Right forelimb (tissue), 1 donor: Measurements from ENCODE around the gene APBA3.

Source experiments
- DNase-seq: peaks from one replicate; pipeline ENCODE4 v3.0.0-alpha.2; 2018

APBA3 gene

DNA sequence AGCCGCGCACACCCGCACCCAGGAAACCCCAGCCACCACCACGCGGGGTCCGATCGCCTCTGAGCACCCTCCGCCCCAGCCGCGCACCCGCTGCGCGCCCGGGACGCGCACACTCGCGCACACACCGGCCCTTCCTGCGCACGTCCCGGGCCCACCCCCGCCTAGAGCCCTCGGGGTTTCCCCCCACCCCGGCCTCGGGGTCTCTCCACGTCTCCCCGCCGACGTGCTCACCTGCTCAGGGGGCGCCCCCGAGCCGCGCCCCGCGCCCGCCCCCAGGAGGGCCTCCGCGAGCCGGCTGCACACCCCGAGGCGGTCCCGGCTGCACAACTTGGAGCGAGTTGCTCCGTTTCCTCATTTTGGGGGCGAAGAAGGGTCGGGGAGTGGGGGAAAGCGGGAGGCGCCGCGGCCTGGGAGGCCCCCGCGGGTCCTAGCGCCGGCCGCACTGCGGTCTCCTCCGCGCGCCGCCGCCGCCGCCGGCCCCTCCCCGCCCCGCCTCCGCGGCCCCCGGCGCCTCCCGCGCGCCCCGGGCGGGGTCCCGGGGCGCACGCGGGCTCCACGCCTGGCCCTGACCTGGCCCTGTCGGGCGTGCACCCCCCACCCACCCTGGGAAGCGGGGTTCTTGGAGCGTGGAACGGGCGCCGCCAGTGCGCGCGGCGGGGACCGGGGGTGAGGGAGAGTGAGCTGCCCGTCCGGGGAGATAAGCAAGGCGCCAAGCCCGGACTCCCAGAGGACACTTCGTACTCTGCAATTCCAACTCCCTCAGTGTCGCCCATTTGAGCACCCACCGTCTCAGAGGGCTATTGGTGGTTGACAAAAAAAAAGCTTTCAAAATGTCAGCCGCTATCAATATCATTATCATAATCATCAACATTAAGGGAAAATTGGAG, 24.7 kb upstream of the APBA3 start, which contains the start of gene MATK:
Gene MATK (minus strand): TSS at position 444 of the 887 bp plus-strand sequence. CDS start 1,246 bp downstream, outside the sequence.
- no peak for DNase-seq

DNA sequence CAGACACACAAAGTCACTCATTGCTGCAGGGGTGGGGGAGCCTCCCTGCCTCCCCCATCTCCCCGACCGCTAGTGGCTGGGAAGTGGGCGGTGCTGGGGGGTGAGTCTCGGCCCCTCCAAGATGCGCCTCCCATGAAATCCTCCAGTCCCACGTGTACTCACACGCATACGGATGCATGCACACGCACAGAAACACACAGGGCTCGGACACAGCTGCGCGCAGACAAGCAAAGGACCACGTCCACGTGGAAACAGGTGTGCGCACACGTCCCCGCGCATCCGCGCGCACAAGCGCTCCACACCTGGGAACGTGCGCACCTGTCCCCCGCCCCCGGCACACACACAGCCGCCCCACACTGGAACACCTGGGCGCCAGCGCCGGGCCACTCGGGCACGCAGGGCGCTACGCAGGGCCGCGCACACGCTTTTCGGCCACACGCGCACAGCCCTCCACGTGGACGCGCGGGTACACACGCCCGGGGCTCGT, 24.0 kb upstream of the APBA3 start:
- DNase-seq: no peak

DNA sequence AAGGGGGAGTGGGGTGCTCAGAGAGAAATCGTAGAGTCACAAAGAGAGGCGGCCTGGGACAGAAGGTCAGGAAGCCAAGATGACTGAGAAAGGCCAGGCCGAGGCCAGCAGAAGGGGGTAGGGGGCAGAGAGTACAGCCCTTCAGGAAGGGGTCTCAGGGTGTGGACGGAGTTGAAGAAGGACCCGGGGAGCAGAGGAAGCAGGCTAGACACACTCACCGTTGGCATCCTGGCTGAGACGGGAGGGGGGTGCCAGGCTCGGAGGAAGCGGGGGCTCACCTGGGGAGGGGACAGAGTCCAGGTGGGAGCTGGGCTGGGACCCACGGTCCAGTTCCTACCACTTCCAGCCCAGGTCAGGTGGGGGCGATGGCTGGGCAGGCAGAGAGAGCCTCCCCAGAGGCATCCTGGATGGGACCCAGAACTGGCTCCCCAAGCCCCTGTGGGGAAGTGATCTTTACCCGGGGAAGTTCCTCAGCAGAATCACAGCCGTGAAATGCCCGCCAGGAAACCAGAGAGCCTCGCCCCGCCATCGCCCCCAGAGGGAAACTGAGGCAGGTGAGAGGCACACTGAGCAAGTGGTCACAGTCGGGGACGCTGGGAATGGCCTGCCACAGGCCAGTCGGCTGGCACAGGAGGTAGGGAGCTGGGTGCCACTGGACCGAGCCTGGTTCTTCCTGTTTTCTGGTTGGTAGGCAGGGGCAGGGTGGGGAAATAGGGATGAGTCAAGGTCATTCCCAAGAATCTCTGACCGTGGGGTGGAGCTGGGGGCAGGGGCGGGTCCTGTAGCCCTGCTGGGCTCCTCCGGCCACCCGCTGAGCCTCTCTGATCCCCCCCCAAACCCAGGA, 23.3 kb upstream of the APBA3 start:
- no peak for DNase-seq

DNA sequence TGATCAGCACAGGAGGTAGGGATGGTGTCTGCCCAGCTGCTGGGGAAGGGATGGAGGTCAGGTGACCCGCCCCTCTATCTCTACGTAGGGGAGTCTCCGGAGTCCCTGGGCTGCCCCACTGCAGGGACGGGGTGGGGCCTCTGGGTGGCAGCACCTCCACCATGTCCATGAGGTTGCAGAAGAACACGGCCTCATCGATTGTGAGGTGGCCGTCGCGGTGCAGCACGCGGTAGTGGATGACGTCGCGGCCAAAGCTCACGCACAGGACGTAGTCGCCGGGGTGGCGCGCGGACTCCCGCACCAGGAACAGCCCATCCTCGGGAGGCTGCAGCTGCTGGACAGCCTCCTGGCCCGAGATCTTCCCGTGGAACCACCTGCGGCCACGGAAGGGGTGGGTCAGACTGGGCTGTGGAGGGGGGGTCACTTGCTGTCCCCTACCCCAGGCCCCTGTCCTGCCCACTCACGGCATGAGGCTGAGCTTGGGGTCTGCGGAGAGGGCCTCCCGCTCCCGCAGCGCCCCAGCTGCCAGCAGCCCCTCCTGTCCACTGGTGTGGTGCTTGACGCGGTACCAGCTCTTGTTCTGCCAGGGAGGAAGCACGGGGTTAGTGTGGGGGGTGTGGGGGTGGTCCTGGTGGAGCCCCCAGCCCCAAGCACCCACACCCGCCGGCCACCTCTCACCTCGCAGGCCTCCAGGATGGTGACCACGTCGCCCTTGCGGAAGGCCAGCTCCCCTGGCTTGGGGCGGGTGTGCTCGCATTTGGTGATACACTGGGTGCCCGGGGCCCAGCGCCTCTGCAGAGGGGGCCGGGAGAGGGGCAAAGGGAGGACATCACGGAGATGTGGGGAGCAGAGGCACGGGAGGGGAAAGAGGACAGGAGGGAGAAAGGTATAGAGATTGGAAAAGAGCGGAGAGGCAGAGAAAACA, 22.4 kb upstream of the APBA3 start:
- no peak for DNase-seq

DNA sequence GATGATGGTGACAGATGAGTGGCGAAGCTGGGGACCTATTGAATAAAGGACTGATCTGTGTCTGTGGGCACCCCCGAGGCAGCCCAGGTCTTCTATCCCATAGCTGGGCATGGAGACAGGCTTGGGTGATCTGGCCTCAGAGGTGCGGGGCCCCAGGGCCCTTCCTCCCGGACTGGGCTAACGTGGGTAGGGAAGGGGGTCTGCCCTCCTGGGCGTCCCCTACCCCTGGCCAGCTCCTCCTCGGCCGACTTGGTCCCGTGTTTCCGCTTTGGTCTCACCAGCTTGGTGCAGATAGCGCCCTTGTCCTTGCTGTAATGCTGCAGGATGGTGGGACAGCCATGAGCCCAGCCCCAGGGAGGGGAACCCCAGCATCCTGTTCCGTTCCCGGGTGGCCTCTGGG, 21.4 kb upstream of the APBA3 start:
- DNase-seq: no peak

DNA sequence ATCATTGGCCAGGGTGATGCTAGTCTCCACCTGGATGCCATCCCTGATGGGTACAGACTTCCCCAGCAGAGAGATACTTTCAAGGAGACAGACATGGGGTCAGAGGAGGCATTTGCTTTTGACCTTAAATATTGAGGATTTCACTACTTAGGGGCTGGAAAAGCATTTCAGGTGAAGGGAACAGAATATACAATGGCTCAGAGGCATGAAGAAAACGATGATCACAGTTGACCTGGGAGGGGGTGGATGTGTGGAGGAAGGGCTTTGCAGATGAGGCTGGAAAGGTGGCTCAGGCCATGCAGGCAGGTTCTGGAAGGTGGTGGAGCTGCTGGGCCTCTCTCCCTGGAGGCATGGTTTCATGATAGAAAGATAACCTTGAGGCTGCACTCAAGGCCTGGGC, 20.8 kb upstream of the APBA3 start:
- DNase-seq: no peak

DNA sequence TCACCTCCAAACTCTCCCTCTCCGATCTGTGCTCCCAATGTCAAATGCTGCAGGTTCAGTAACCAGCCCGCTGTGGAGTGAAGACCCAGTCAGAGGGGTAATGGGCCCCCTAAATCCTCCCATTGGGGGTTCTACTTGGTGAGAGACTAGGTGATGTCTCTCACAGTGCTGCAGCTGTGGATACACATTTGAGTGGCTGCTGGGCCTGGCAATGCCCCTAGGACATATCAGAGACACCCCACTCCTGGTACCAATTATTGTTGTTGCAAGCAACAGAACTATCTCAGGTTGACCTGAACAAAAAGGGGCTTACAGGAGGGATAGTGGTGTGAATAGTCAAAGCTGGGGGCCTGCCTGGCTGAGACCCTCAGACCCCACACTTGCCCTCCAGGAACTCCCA, 20.1 kb upstream of the APBA3 start:
- DNase-seq: no peak

DNA sequence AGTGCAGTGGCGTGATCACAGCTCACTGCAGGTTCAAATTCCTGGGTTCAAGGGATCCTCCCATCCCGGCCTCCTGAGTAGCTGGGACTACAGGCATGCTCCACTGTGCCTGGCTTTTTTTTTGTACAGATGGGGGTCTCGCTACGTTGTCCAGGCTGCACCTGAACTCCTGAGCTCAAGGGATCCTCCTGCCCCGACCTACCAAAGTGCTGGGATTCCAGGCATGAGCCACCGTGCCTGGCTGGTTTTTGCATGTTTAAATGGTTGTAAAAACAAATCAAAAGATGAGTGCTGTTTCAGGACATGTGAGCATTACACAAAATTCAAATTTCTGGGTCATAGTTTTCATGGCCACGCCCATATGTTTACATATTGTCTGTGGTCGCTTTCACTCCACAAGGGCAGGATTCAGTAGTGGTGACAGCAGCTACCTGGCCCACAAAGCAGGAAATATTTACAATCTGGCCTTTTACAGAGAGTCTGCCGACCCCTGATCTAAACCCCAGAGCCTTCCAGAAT, 19.4 kb upstream of the APBA3 start:
- no peak for DNase-seq

DNA sequence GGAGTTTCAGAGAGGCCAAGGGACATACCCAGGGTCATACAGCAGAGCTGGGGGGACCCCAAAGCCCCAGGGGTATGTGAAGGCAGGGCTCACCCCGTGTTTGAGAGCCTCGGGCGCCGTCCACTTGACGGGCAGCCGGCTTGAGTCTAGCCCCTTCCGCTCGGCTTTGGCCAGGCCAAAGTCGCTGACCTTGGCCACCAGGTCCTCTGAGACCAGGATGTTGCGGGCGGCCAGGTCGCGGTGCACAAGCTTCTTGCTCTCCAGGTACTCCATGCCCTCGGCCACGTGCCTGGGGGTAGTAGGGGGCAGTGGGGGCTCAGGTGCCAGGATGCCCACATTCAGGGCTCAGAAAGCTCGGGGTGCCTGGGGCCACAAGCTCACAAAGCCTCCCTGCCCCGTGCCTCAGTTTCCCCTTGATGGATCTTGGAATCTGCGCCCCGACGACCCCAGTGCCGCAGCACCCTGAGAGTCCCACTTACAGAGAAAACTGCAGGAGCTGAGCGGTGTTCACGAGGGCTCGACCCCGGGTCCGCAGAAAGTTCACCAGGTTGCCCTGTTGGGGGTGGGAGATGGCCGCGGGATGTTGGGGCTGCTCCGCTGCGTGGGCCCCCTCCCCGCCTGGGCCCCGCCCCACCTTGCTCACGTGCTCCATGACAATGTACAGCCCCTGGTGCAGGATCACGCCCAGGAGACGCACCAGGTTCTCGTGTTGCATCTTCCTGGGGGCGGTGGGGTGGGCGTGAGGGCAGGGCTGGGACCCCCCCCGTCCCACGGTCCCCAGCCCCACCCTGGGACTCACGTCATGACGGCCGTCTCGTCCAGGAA, 17.6 kb upstream of the APBA3 start:
- no peak for DNase-seq

DNA sequence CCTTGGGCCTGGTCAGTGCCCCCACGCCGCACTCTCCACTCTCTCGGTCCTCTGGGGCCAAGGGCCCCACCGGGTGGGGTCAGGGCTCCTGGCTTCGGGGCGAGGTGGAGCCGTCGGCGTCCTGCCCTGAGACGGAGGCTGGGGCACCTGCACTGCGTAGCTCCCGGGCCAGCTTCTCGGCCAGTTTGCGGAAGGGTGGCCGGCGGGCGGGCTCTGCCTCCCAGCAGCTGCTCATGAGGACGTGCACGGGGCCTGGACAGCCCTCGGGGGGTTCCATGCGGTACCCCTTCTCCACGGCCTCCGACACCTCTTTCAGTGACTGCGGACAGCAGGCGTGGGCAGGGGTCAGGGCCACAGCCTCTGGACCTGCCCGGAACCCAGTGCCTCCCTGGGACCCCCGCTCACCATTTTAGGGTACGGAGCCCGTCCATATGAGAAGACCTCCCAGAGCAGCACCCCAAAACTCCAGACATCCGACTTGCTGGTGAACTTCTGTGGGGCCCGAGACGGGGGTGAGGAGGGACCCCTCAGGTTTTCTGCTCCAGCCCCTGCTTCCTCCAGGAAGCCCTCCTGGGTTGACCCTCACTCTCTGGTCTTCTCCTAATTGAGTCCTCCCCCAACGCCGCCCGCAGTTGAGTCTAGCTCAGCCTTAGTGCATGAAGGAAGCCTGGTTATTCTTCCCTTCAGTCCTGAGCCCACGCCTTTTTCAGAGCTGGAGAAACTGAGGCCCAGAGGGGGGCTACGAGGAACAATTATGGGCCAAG, 16.8 kb upstream of the APBA3 start:
- DNase-seq: no peak

DNA sequence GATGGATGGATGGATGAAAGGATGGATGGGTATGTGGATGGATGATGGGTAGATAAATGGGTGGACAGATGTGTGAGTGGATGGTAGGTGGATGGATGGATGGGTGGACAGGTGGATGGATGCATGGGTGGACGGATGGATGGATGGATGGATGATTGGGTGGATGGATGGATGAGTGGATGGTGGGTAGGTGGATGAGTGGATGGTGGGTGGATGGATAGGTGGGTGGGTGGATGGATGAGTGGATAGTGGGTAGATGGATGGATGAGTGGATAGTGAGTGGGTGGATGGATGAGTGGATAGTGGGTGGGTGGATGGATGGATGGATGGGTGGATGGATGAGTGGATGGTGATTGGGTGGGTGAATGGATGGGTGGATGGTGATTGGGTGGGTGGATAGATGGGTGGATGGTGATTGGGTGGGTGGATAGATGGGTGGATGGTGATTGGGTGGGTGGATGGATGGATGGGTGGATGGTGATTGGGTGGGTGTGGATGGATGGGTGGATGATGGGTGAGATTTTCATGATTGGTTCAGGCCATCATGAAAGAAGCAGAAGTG, 15.1 kb upstream of the APBA3 start:
- DNase-seq: no peak

DNA sequence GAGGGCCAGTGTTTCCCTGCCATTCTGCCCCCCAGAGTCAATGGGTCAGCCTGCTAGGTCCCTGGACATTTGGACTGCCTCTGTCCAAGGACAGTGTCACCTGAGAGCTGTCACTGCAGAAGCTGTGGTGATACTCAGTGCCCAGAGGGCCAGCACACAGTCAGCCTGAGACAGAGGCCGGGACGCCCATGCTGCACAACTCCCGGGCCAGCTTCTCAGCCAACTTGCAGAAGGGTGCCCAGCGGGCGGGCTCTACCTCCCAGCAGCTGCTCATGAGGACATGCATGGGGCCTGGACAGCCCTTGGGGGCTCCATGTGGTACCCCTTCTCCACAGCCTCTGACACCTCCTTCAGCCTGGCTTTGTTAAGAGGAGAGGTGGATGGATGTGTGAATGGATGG, 14.3 kb upstream of the APBA3 start:
- no peak for DNase-seq

DNA sequence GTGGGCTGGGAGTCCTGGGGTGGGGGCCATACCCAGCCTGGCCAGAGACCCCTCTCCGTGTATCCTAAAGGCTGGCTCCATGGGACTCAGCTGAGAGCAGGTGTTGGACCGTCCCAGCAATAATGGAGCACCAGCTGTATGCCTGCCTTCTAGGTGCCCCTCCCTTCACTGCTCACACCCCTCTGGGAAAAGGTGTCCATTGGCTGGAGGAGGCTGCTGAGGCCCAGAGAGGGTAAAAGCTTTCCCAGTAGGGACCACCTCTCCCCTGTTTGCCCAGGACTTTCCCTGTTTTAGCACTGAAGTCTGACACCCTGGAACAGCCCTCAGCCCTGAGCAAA, 13.9 kb upstream of the APBA3 start:
- DNase-seq: no peak

DNA sequence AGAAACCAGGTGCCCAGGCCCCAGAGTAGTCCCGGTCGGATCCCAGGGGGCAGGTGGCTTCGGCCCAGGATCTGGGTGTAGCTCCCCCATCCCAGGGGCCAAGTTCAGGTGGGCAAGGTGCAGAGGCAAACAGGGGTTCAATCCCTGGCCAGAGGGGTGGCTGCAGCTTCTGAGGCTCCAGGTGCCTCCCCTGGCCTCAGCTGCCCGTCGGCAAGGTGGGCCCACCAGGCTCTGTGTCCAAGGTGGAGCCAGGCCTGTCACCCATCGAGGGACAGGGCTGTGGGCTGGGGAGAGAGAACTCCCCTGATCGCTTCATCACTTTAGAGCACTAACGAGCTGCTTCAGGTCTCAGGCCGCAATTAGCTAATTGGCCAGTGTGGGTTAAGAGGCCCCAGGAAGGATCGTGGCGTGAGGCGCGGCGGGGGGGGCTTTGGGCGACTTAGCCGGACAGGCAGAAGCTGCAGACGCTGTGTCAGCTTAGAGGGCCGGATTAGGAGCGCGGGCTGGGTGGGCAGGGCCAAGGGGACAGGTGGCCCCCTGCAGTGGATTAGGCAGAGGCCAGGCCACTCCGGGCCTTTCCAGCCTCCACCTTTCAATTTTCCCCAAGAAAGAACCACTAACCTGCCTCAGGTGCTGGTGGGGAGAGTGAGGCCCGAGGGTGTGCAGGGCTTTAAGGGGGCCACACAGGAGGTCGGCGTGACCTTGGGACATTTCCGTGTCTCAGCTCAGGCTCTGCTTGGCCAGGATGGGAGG, 13.3 kb upstream of the APBA3 start:
- DNase-seq: no peak

DNA sequence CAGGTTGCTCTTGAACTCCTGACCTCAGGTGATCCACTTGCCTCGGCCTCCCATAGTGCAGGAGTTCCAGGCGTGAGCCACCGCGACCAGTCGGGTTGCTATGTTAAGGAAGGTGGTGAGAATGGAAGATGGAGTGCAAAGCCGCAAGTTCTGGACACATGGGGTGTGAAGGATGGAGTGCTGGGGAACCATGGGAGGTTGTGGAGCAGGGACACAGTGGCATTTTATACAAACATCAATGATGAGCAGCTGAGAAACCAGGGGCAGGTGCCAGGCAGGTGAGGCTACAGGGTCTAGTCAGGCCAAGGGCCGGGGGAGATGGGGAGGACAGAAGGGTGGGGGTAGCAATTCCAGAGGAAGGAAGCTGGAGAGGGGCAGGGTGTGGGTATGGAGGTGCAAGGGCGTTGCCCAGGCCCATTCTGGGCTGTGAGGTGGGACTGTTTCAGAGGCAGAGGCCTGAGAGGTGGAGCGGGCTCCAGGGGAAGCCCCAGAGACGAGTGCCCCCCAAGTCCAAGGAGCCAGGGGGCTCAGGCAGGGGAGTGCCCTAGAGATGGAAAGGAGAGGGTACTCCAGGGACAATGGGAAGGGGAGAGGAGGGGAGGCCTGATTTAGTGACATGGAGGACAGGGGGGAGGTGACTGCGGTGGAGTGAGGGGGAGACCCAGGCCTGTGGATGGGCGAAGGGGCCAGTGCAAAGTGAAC, 12.5 kb upstream of the APBA3 start:
- no peak for DNase-seq

DNA sequence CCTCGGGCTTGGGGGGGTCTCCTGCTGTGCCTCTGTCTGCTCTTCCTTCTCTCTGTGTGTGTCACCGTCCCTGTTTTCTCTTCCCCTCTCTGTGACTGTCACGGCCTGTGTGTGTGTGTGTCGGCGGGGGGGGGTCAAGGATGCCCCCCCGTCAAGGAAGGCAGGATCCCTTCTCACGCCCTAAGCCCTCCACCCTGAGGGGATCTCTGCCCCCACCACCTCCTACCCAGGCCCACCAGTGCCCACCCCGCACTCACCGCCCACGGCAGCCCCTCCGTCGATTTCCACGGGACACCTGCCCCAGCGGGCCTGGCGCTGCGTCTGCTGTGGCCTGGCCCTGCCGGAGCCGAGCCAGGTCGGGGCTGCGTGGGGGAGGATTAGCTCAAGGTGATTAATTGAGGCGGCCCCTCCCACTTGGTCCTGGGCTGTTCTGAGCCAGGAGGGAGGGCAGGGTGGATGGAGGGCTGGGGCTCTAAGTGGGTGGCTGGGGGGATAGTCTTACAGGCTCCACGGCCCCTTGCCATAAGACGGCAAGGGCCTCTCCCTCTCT, 10.5 kb upstream of the APBA3 start, which contains the start of gene RAX2:
Gene RAX2 (minus strand): TSS at position 323 of the 550 bp plus-strand sequence. CDS start 486 bp downstream, outside the sequence.
- no peak for DNase-seq

DNA sequence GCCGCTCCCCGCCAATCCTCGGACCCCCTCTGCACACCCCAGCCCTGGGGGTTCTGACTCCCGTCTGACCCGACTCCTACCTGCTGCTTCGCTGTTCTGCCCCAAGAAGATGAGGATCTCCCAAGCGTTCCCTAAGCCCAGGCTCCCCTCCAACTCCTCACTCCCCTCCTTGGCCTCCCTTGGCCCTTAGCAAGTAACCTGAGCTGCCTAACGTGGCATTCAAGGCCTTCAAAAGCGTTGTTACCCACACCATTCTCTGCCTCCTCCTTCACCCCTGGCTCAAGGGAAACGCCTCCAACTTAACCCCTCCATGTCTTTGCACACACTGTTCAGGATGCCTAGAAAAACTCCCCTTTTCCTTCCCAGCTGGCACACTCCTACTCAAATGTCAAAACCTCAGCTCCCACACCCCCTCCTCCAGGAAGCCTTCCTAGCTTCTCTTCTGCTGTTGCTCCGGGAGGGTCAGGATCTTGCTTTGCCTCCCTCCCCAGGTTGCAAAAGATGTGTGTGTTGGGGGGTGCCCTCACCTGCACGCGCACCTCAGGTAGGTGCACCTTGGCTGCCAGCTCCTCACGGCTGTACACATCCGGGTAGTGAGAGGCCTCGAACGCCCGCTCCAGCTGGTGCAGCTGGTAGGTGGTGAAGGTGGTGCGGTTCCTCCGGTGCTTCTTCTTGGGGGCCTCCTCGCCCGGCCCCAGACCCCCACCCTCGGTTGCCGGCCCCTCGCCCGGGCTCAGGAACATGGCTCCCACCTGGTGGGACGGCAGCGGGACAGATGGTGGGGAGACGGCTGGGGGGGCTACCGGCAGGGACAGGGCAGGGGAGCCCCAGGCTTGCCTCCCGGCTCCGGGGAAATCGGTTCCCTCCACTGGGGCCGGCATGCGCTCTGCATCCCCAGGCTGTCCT, 9.8 kb upstream of the APBA3 start:
- no peak for DNase-seq
